HCT116 (cell line): ENCODE measurements around the gene PRAF2. TPM values are rescaled to one million over a fixed set of nuclear protein-coding genes. Genes with fewer than 3 reads are reported as not detected.

ENCODE experiments used
- ATAC-seq: fragments of 200-7000 bp; cut with Tn5 transposase; 2 replicates; pipeline ENCODE4 v1.9.1; 2020; ENCODE audit warnings: mild to moderate bottlenecking, moderate library complexity
- BruUV-seq: library from RNA; stranded (reverse); fragments of 400-500 nt; replicated peaks from 2 replicates; lab custom pipeline; 2021; lab: Mats Ljungman, UMichigan
- CTCF ChIA-PET: fragments of 300-600 bp; sonication (Branson Sonifier 250); formaldehyde crosslinking; loops from one replicate; lab custom pipeline; 2021; ENCODE audit warnings: antibody characterized with exemption; lab: Charles Lee
- POLR2A ChIA-PET: fragments of 300-600, 350-600 bp; sonication (Branson Sonifier 250); formaldehyde crosslinking; loops from one replicate; lab custom pipeline; 2021; ENCODE audit warnings: antibody characterized with exemption; lab: Charles Lee
- RAD21 ChIA-PET, 2 experiments: fragments of 300-600 bp; sonication (Branson Sonifier 250); formaldehyde crosslinking; loops; one replicate each; lab custom pipeline; 2023; ENCODE audit warnings: low total read pairs in 2 of 2; ENCODE audit not compliant: uncharacterized antibody in 2 of 2, unreplicated experiment in 2 of 2, low non-redundant PET in 1 of 2; lab: Charles Lee
- DNase-seq: peaks from one replicate; pipeline ENCODE4 v3.0.0-alpha.2; 2010; ENCODE audit warnings: low read depth, low spot score
- H2AFZ ChIP-seq: fragments of 200-600 bp; shearing (Covaris generic), sonication (generic); 2 replicates; pipeline ENCODE4 v1.6.1; 2017; ENCODE audit warnings: low read depth, mixed run types, mixed read lengths, antibody characterized with exemption, low read length; ENCODE audit not compliant: poor library complexity, severe bottlenecking
- H3K27ac ChIP-seq: 2 replicates; pipeline ENCODE4 v1.5.1; 2012; ENCODE audit warnings: low read depth, low read length
- H3K27me3 ChIP-seq: fragments of 200-600 bp; sonication (generic); 2 replicates; pipeline ENCODE4 v1.6.1; 2016; ENCODE audit warnings: mixed run types, low read length, mixed read lengths; ENCODE audit not compliant: insufficient read depth
- H3K36me3 ChIP-seq, 2 experiments: fragments of 200-500 bp in 1 of 2; fragments of 200-600 bp in 1 of 2; sonication (Bioruptor generic) in 1 of 2; sonication (generic) in 1 of 2; 2 replicates each; pipeline versions ENCODE4 v1.5.1 to v1.6.1; 2014 to 2016; ENCODE audit warnings: low read length in 2 of 2, inconsistent platforms in 1 of 2, mixed read lengths in 1 of 2, mixed run types in 1 of 2; ENCODE audit not compliant: insufficient read depth in 2 of 2, control insufficient read depth in 1 of 2
- H3K4me1 ChIP-seq, 2 experiments: fragments of 200-600 bp in 1 of 2; sonication (generic) in 1 of 2; 2 replicates each; pipeline versions ENCODE4 v1.5.1 to v1.6.1; 2012 to 2017; ENCODE audit warnings: low read length in 2 of 2, inconsistent platforms in 1 of 2, mild to moderate bottlenecking in 1 of 2, mixed read lengths in 1 of 2, mixed run types in 1 of 2, moderate library complexity in 1 of 2; ENCODE audit not compliant: insufficient read depth in 2 of 2, control insufficient read depth in 1 of 2
- H3K4me2 ChIP-seq: fragments of 200-600 bp; sonication (generic); 2 replicates; pipeline ENCODE4 v1.6.1; 2017; ENCODE audit warnings: mixed run types, low read length, mixed read lengths
- H3K4me3 ChIP-seq, 2 experiments: fragments of 200-600 bp in 1 of 2; sonication (generic) in 1 of 2; replicated peaks in 1 of 2; 2 replicates each; pipeline ENCODE4 v1.5.1; 2011 to 2016; ENCODE audit warnings: low read length in 2 of 2, control low read depth in 1 of 2, low read depth in 1 of 2, mild to moderate bottlenecking in 1 of 2, mixed read lengths in 1 of 2, mixed run types in 1 of 2
- H3K79me2 ChIP-seq: fragments of 200-600 bp; sonication (generic); 2 replicates; pipeline ENCODE4 v1.6.1; 2017; ENCODE audit warnings: mild to moderate bottlenecking, mixed run types, low read length, moderate library complexity, mixed read lengths; ENCODE audit not compliant: insufficient read depth
- H3K9ac ChIP-seq: fragments of 200-600 bp; sonication (generic); 2 replicates; pipeline ENCODE4 v1.6.1; 2016; ENCODE audit warnings: low read length, mixed read lengths
- H3K9me2 ChIP-seq: fragments of 200-600 bp; sonication (generic), shearing (Covaris generic); 2 replicates; pipeline ENCODE4 v1.6.1; 2017; ENCODE audit warnings: mixed run types, mild to moderate bottlenecking, moderate library complexity; ENCODE audit not compliant: insufficient read depth
- H3K9me3 ChIP-seq, 2 experiments: fragments of 200-500 bp in 1 of 2; fragments of 200-600 bp in 1 of 2; sonication (Bioruptor generic) in 1 of 2; sonication (generic) in 1 of 2; 2 replicates each; pipeline ENCODE4 v1.6.1; 2014 to 2017; ENCODE audit warnings: low read length in 2 of 2, mixed read lengths in 2 of 2, inconsistent platforms in 1 of 2, low read depth in 1 of 2, mild to moderate bottlenecking in 1 of 2, mixed run types in 1 of 2, moderate library complexity in 1 of 2; ENCODE audit not compliant: control insufficient read depth in 1 of 2, insufficient read depth in 1 of 2
- H4K20me1 ChIP-seq: fragments of 200-600 bp; sonication (generic), shearing (Covaris generic); 2 replicates; pipeline ENCODE4 v1.6.1; 2017; ENCODE audit warnings: mixed run types, mild to moderate bottlenecking, moderate library complexity; ENCODE audit not compliant: insufficient read depth
- ATF3 ChIP-seq: IDR thresholded peaks from 2 replicates; pipeline ENCODE4 v1.6.1; 2012
- CBX3 ChIP-seq: IDR thresholded peaks from 2 replicates; pipeline ENCODE4 v1.6.1; 2012; ENCODE audit warnings: low read depth
- CEBPB ChIP-seq: IDR thresholded peaks from 2 replicates; pipeline ENCODE4 v1.6.1; 2012; ENCODE audit warnings: low read depth
- CTCF ChIP-seq, 3 experiments: fragments of 200-600 bp in 1 of 3; sonication (generic) in 1 of 3; IDR thresholded peaks in 2 of 3; conservative IDR thresholded peaks in 1 of 3; 2 replicates each; pipeline ENCODE4 v1.5.1; 2012 to 2017; ENCODE audit warnings: low read depth in 2 of 3, low read length in 2 of 3, antibody characterized with exemption in 1 of 3, borderline replicate concordance in 1 of 3, control low read depth in 1 of 3, mild to moderate bottlenecking in 1 of 3, mixed read lengths in 1 of 3, mixed run types in 1 of 3, moderate library complexity in 1 of 3; ENCODE audit not compliant: insufficient read depth in 1 of 3
- EGR1 ChIP-seq: IDR thresholded peaks from 2 replicates; pipeline ENCODE4 v1.6.1; 2012; ENCODE audit warnings: low read depth
- ELF1 ChIP-seq: IDR thresholded peaks from 2 replicates; pipeline ENCODE4 v1.6.1; 2012; ENCODE audit warnings: low read depth, borderline replicate concordance
- FOSL1 ChIP-seq: IDR thresholded peaks from 2 replicates; pipeline ENCODE4 v1.6.1; 2012; ENCODE audit warnings: low read depth
- JUND ChIP-seq: IDR thresholded peaks from 2 replicates; pipeline ENCODE4 v1.6.1; 2012
- POLR2A ChIP-seq: IDR thresholded peaks from 2 replicates; pipeline ENCODE4 v1.7.0; 2011; ENCODE audit warnings: borderline replicate concordance; ENCODE audit not compliant: insufficient read depth, insufficient read length; ENCODE audit errors: extremely low read depth
- POLR2AphosphoS5 ChIP-seq: IDR thresholded peaks from 2 replicates; pipeline ENCODE4 v1.6.1; 2011; ENCODE audit warnings: mild to moderate bottlenecking, low read depth, low read length, moderate library complexity
- RAD21 ChIP-seq: IDR thresholded peaks from 2 replicates; pipeline ENCODE4 v1.6.1; 2012; ENCODE audit warnings: low read depth, mild to moderate bottlenecking
- REST ChIP-seq: IDR thresholded peaks from 2 replicates; pipeline ENCODE4 v1.6.1; 2012; ENCODE audit warnings: low read depth
- SIN3A ChIP-seq: IDR thresholded peaks from 2 replicates; pipeline ENCODE4 v1.6.1; 2012; ENCODE audit warnings: low read depth
- SP1 ChIP-seq: IDR thresholded peaks from 2 replicates; pipeline ENCODE4 v1.6.1; 2012; ENCODE audit warnings: low read depth
- SRF ChIP-seq: IDR thresholded peaks from 2 replicates; pipeline ENCODE4 v1.6.1; 2012; ENCODE audit warnings: low read depth
- TCF7L2 ChIP-seq: IDR thresholded peaks from 2 replicates; pipeline ENCODE4 v1.7.0; 2011; ENCODE audit warnings: borderline replicate concordance, inconsistent platforms; ENCODE audit not compliant: insufficient read depth, insufficient read length; ENCODE audit errors: extremely low read depth
- YY1 ChIP-seq: IDR thresholded peaks from 2 replicates; pipeline ENCODE4 v1.6.1; 2011; ENCODE audit warnings: low read length, low read depth, moderate library complexity, mild to moderate bottlenecking; ENCODE audit not compliant: insufficient replicate concordance; ENCODE audit errors: extremely low read depth
- ZBTB33 ChIP-seq: IDR thresholded peaks from 2 replicates; pipeline ENCODE4 v1.6.1; 2011; ENCODE audit warnings: mild to moderate bottlenecking, low read length, moderate library complexity; ENCODE audit not compliant: insufficient replicate concordance; ENCODE audit errors: extremely low read depth
- ZFX ChIP-seq: fragments of 450-650 bp; IDR thresholded peaks from 2 replicates; pipeline ENCODE4 v1.6.1; 2017
- ZNF274 ChIP-seq: fragments of 200-500 bp; sonication (Bioruptor generic); IDR thresholded peaks from 2 replicates; pipeline ENCODE4 v1.6.1; 2014; ENCODE audit warnings: mild to moderate bottlenecking, low read depth, low read length, inconsistent platforms
- intact Hi-C: fragments of 100-400 bp; cut with micrococcal nuclease; formaldehyde crosslinking; loops from 2 replicates; pipeline ENCODE4 v1.10.0; 2022
- total RNA-seq: library from RNA; stranded (reverse); gene quantifications from one replicate; pipeline ENCODE4 v1.2.1, GENCODE V29; 2021; ENCODE audit not compliant: unreplicated experiment

The PRAF2 gene
- total RNA-seq, 1 experiment from 2014 or later = 18.8 TPM

GRCh38 chrX:49082271-49082871, 8.6 kb upstream of the PRAF2 start:
- H3K4me3 ChIP-seq = no peak overlapping the region
- intact Hi-C loops = no loop called here
- TF ChIP-seq POLR2A = no peak
- no peak for TF ChIP-seq ZFX
- no peak for TF ChIP-seq RAD21
- TF ChIP-seq FOSL1 = no peak
- no peak for TF ChIP-seq ELF1
- no peak for TF ChIP-seq SRF
- TF ChIP-seq ATF3 = no peak
- TF ChIP-seq REST = no peak
- TF ChIP-seq CEBPB = no peak
- no peak for TF ChIP-seq JUND
- no peak for TF ChIP-seq SP1
- TF ChIP-seq ZBTB33 = no peak
- no peak for TF ChIP-seq ZNF274
- no peak for TF ChIP-seq CTCF (IDR thresholded peaks at IDR 0.05 in 2 of 3, conservative IDR thresholded peaks at IDR 0.05 in 1 of 3; ENCODE audit: borderline replicate concordance in 1 of 3, insufficient read depth in 1 of 3, low read depth in 2 of 3, low read length in 2 of 3)
- TF ChIP-seq CBX3 = no peak
- TF ChIP-seq EGR1 = no peak
- no peak for TF ChIP-seq POLR2AphosphoS5
- no peak for TF ChIP-seq TCF7L2
- no peak for TF ChIP-seq YY1
- no peak for TF ChIP-seq SIN3A
- H3K4me1 ChIP-seq = peaks cover 0 to 5% of the 10 kb centered on the region in 2 experiments; a peak in 1 of 4 replicates
- ATAC-seq (no peak), DNase-seq (no peak)
- POLR2A ChIA-PET = no interaction called here
- H3K79me2 ChIP-seq = no peaks in the 10 kb centered on the region
- CTCF ChIA-PET = no interaction called here
- no peak overlapping the region for H3K4me2 ChIP-seq
- H3K9me3 ChIP-seq = no peaks in the 10 kb centered on the region
- no peak overlapping the region for H3K9ac ChIP-seq
- H3K9me2 ChIP-seq = no peaks in the 10 kb centered on the region
- no peak overlapping the region for H3K27ac ChIP-seq
- no peaks in the 10 kb centered on the region for H3K36me3 ChIP-seq
- H3K27me3 ChIP-seq = no peaks in the 10 kb centered on the region
- H4K20me1 ChIP-seq = no peaks in the 10 kb centered on the region
- BruUV-seq = no TSS peak
- RAD21 ChIA-PET = no interaction called here
- no peak overlapping the region for H2AFZ ChIP-seq
